ENCODE data around the gene AUNIP.

AUNIP gene

GRCh38 chr1:25807480-25808390, 51.5 kb downstream of the AUNIP start:
- no peak for DNase-seq

DNA sequence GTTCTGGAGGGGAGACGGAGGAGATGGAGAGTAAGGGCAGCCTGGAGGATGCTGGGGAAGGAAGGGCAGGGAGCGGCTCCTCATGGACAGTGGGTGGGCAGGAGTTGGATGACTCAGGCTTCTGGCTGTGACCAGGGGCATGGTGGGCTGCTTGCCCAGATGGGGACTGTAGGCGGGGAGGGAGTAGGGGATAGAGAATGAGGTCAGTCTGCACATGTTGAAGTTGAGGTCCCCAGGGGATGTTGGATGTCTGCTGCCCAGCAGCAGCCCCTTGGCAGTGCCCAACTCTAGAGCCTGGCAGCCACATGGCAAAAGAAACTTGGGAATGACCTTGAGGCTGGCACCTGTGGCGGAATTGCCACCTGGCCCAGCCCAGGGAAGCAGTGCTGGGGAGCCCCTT, 52.8 kb downstream of the AUNIP start:
- no peak for DNase-seq

GRCh38 chr1:25805863-25806225, 53.4 kb downstream of the AUNIP start:
- no peak for DNase-seq

DNA sequence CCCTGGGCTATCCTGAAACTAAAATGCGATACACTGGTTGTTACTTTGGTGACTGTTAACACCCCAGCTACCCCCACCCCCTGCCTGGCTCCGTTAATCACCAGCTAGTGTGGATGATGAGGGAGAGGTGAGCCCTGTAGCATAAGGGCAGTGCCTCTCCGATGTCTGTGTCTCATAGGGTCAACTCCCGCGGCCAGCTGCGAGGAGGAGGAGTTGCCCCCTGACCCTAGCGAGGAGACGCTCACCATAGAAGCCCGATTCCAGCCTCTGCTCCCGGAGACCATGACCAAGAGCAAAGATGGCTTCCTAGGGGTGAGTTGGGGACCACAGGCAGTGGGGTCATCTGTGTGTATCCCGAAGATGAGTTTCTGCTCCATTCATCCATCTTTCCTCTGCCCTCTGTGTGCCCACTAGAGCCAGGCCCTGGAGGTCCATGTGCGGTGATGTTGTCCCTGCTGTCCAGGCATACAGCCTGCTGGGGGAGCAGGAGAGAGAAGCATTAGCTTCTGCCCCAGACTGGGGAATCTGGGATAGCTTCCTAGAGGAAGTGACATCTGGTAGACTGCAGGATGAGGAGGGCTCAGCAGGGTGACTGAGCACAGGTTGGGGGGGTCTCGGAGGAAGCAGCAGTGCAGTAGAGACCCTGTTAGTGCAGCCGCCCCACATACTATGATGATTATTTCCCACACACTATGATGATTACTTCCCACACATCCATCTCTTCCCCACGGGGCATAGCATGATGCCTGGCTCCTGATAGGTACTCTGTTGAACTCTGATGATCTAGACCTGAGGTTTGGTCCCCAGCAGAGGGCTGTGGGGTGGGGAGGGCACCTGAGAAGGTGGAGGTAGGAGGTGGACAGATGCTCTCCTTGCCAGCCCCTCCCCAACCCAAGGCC, 54.0 kb downstream of the AUNIP start:
- no peak for DNase-seq

- DNase-seq, result no peak
These were observed 54.9 kb downstream of the AUNIP start for GRCh38 chr1:25804244-25804963.

- DNase-seq, result no peak
These were observed 55.9 kb downstream of the AUNIP start for GRCh38 chr1:25803368-25803767.

DNA sequence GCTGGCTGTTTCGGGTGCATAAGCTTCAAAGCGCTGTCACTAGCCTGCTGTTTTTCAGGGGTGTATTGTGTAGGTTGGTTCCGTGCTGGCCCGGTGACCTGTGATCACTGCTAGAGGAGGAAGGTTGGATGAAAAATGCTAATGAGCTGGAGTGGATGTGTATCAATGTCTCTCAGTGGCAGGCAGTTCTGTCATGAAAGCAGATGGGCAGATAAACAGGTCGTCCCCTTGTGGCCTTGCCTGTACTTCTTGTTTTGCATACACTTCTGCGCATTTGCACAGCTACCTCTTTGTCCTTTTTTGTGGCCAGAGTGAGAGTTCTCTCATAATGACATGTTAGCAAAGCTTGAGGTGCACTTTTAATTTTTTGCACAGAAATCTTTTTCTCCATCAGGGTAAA, 56.3 kb downstream of the AUNIP start:
- DNase-seq, result no peak

- no peak for DNase-seq
These were observed 58.4 kb downstream of the AUNIP start for GRCh38 chr1:25800703-25801377.

GRCh38 chr1:25799935-25800702, 59.1 kb downstream of the AUNIP start, which contains the start of gene SELENON:
Gene SELENON, plus strand, starts transcription at chr1:25800193. Its CDS starts 38 bp downstream, at chr1:25800231.
- peak; percentile 70 for DNase-seq

DNA sequence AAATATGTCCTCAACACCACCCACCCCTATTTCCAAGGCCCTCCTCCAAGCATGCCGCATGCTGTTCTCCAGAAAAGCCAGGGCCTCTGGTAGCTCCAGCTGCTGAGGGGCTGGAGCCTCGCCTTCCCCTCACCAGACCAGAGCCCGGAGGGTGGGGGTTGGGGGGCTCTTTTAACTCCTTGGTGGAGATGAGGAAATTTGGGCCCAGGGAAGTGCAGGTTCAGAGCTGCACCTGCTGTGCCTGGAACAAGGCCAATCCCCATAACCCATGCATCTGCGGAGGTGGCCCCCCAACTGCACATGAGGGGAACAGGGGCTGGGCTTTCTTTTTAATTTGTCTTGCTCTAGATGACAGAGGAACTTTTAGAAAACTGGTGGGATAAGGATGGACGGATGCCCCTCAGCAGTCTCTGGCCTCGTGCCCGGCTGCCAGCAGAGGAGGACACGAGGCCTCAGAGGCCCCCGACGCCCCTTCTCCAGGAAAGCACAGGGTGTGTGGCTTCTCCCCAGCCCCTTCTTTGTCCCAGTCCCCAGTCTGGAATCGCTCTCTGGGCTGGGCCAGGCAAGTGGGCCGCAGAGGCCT, 59.8 kb downstream of the AUNIP start:
- DNase-seq, result no peak

- DNase-seq, result no peak
These were observed 60.4 kb downstream of the AUNIP start for GRCh38 chr1:25798666-25799351.

DNA sequence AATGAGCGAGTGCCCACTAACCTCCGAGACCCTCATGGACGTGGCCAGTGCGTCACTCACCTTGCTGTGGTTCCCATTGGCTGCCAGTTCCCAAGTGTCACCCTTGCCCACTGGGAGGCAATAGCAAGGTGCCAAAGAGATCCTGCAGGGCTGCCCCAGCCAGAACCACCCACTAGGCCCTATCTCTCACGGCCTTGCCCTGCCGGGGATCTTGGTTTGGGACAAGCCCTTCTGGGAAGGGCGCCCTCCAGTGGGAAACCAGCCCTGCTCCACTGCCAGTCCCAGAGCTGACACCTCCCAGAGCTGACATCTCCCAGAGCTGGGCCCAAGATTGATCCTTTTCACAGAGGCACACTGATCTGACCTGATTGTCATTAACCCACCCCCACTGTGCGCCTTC, 61.3 kb downstream of the AUNIP start:
- DNase-seq, result no peak

DNA sequence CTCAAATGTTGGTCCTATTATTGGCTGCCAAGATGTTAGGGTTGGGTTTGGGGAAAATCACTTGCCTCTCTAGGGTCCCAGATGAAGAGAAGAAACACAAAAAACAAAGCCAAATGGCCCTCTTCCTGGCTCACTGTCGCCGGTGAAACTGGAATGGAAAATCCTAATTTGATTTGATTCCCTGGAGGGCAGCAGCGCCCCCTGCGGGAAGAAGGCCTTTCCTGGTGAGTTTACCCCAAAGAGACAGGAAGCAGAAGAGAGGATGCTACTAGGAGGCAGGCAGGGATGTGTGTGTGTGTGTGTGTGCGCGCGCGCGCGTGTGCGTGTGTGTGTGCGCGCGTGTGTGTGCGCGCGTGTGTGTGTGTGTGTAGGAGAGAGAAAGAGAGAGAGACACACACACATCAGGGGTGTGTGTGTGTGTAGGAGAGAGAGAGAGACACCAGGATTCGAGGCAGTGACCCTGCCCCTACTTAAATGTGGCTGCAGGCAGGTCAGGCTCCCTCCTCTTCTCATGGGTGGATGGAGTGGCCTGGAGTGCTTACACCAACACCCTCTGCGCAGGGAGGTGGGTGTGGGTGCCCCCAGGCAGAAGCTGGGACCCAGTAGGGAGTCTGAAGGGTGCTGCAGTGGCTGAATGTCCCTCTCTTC, 62.3 kb downstream of the AUNIP start:
- DNase-seq, result peak; percentile 93

GRCh38 chr1:25795946-25796810, 63.1 kb downstream of the AUNIP start:
- no peak for DNase-seq

GRCh38 chr1:25795211-25795610, 64.0 kb downstream of the AUNIP start:
- no peak for DNase-seq

GRCh38 chr1:25794325-25794724, 64.9 kb downstream of the AUNIP start:
- no peak for DNase-seq

DNA sequence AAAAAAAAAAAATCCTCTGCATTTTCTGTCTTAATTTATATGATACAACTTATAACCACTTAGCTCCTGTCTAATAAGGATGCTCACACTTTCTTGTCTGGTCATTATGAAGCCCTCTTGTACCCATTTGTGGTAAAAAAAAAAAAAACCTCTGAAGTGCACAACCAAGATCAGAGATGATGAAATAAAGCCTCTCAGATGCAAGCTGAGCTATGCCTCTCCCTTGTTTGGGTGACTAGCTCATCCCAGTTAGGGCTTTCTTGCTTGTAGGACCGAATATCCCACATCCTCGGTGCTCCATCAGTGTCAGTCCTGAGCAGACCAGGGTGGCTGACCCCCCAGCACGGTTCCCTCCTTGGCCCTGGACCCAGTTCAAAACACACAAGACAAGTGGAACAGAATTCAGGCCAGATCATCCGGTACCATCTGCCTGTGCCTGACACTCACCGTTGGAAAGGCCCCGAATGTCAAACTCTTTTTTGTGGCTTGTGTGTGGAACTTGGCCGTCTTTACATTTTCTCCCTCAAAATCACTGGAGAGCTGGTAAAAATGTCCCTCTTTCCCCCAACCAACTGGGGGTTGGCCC, 65.6 kb downstream of the AUNIP start:
- DNase-seq, result no peak

GRCh38 chr1:25792115-25792514, 67.1 kb downstream of the AUNIP start:
- DNase-seq, result no peak

- no peak for DNase-seq
These were observed 68.8 kb downstream of the AUNIP start for GRCh38 chr1:25790472-25790871.
